Osteoblast (primary cell): ENCODE measurements around the gene AJAP1. TPM values are rescaled to one million over a fixed set of nuclear protein-coding genes. Genes with fewer than 3 reads are reported as not detected.

Experiments used
- DNase-seq: peaks from one replicate; pipeline ENCODE4 v3.0.0; 2011; ENCODE audit warnings: low spot score, mixed read lengths; ENCODE audit not compliant: insufficient read length; ENCODE audit errors: missing footprints
- H2AFZ ChIP-seq: 2 replicates; pipeline ENCODE4 v1.6.0; 2011; ENCODE audit warnings: mild to moderate bottlenecking, low read length
- H3K27ac ChIP-seq: 2 replicates; pipeline ENCODE4 v1.5.1; 2011; ENCODE audit warnings: mild to moderate bottlenecking, low read depth, low read length, moderate library complexity
- H3K27me3 ChIP-seq: 2 replicates; pipeline ENCODE4 v1.6.0; 2012; ENCODE audit warnings: mild to moderate bottlenecking, control low read depth, inconsistent platforms, low read length, moderate library complexity; ENCODE audit not compliant: insufficient read depth
- H3K36me3 ChIP-seq: 2 replicates; pipeline ENCODE4 v1.5.1; 2011; ENCODE audit warnings: mild to moderate bottlenecking, low read length, control low read depth, moderate library complexity; ENCODE audit not compliant: insufficient read depth
- H3K4me1 ChIP-seq: 2 replicates; pipeline ENCODE4 v1.5.1; 2011; ENCODE audit warnings: mild to moderate bottlenecking, low read length, control low read depth, moderate library complexity; ENCODE audit not compliant: insufficient read depth
- H3K4me2 ChIP-seq: 2 replicates; pipeline ENCODE4 v1.6.0; 2011; ENCODE audit warnings: mild to moderate bottlenecking, low read length; ENCODE audit not compliant: insufficient read depth
- H3K4me3 ChIP-seq: fragments of 200-600 bp; sonication (generic); 3 replicates; pipeline ENCODE4 v1.5.1; 2012; ENCODE audit warnings: mild to moderate bottlenecking, low read length, inconsistent platforms; ENCODE audit not compliant: insufficient read depth
- H3K79me2 ChIP-seq: 2 replicates; pipeline ENCODE4 v1.6.0; 2012; ENCODE audit warnings: mild to moderate bottlenecking, low read length, control low read depth, inconsistent platforms; ENCODE audit not compliant: insufficient read depth
- H3K9me3 ChIP-seq: 2 replicates; pipeline ENCODE4 v1.5.1; 2011; ENCODE audit warnings: low read depth, low read length, control low read depth
- H4K20me1 ChIP-seq: 2 replicates; pipeline ENCODE4 v1.6.0; 2012; ENCODE audit warnings: mild to moderate bottlenecking, low read length, control low read depth; ENCODE audit not compliant: insufficient read depth
- total RNA-seq: library from RNA; depleted of rRNA; stranded (reverse); fragments of >200 nt; gene quantifications from 2 replicates; pipeline ENCODE4 v1.2.3, GENCODE V29; 2012
- TF ChIP-seq, protein P1 (sequence below): IDR thresholded peaks from 2 replicates; pipeline ENCODE4 v1.5.1; 2011; ENCODE audit warnings: mild to moderate bottlenecking, low read depth, low read length, moderate library complexity; ENCODE audit errors: extremely low read depth

The AJAP1 gene
- total RNA-seq, 1 donor, result 1.1 TPM

DNA sequence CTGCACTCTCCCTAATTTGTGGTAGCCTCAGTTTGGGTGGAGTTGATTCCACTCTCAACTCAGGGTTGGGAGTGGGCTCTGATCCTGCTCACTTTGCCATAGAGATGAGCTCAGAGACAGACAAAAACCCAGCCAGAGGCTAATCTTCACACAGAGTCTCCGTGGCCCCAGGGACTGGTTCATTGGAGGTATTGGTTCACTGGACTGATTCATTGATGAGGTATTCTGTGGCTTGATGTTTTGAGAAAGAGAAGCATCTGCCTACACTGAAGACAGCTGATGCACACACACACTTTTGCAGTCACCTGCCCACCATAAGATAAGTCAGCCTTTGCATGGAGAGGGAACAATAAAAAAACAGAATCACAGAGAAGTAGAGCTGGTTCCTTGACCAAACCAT is 183.8 kb downstream of the AJAP1 start:
- H3K36me3 ChIP-seq, result no peaks in the 10 kb centered on the region
- no peak overlapping the region for H3K4me3 ChIP-seq
- no peaks in the 10 kb centered on the region for H3K4me1 ChIP-seq
- no peaks in the 10 kb centered on the region for H3K27me3 ChIP-seq
- no peaks in the 10 kb centered on the region for H3K79me2 ChIP-seq
- TF ChIP-seq, protein P1, sequence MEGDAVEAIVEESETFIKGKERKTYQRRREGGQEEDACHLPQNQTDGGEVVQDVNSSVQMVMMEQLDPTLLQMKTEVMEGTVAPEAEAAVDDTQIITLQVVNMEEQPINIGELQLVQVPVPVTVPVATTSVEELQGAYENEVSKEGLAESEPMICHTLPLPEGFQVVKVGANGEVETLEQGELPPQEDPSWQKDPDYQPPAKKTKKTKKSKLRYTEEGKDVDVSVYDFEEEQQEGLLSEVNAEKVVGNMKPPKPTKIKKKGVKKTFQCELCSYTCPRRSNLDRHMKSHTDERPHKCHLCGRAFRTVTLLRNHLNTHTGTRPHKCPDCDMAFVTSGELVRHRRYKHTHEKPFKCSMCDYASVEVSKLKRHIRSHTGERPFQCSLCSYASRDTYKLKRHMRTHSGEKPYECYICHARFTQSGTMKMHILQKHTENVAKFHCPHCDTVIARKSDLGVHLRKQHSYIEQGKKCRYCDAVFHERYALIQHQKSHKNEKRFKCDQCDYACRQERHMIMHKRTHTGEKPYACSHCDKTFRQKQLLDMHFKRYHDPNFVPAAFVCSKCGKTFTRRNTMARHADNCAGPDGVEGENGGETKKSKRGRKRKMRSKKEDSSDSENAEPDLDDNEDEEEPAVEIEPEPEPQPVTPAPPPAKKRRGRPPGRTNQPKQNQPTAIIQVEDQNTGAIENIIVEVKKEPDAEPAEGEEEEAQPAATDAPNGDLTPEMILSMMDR, result no peak
- DNase-seq, result peak; percentile 36
- no peak overlapping the region for H3K27ac ChIP-seq
- H3K9me3 ChIP-seq, result peaks cover 3% of the 10 kb centered on the region
- no peak overlapping the region for H2AFZ ChIP-seq
- H4K20me1 ChIP-seq, result no peaks in the 10 kb centered on the region
- no peak overlapping the region for H3K4me2 ChIP-seq
